Stimulated activated CD4-positive, alpha-beta T cell treated with anti-CD3 and anti-CD28 coated beads, Interleukin-1b, Interleukin-23, amount 100 ng/mL, for 48 hours (primary cell): ENCODE data around the gene TMEM178B.
"Not testable (repeated sequence)": the region's sequence is repeated elsewhere in the genome, so short reads cannot be mapped to it uniquely, and the experiment has no call there.

Experiments used
- DNase-seq: peaks from one replicate; pipeline ENCODE4 v3.0.0-alpha.2; 2020

TMEM178B gene

GRCh38 chr7:141317033-141317585, 243.2 kb downstream of the TMEM178B start:
- no peak for DNase-seq

GRCh38 chr7:141320287-141320686, 246.4 kb downstream of the TMEM178B start:
- DNase-seq = peak; percentile 4

GRCh38 chr7:141322383-141322782, 248.5 kb downstream of the TMEM178B start:
- DNase-seq = no peak

GRCh38 chr7:141323826-141324225, 250.0 kb downstream of the TMEM178B start:
- no peak for DNase-seq

- DNase-seq = no peak
These were observed 251.0 kb downstream of the TMEM178B start for GRCh38 chr7:141324870-141325269.

GRCh38 chr7:141325275-141325674, 251.4 kb downstream of the TMEM178B start:
- DNase-seq = no peak

- DNase-seq = no peak
These were observed 254.4 kb downstream of the TMEM178B start for GRCh38 chr7:141328290-141328689.

- DNase-seq = not testable (repeated sequence)
These were observed 256.4 kb downstream of the TMEM178B start for GRCh38 chr7:141330285-141330684.

- DNase-seq = no peak
These were observed 259.6 kb downstream of the TMEM178B start for GRCh38 chr7:141333459-141333858.

GRCh38 chr7:141335164-141335563, 261.3 kb downstream of the TMEM178B start:
- no peak for DNase-seq

- DNase-seq = no peak
These were observed 265.7 kb downstream of the TMEM178B start for GRCh38 chr7:141339603-141340002.

GRCh38 chr7:141340991-141341390, 267.1 kb downstream of the TMEM178B start:
- no peak for DNase-seq

GRCh38 chr7:141342621-141343408, 269.0 kb downstream of the TMEM178B start:
- DNase-seq = no peak

- no peak for DNase-seq
These were observed 270.5 kb downstream of the TMEM178B start for GRCh38 chr7:141344153-141344935.

- no peak for DNase-seq
These were observed 274.9 kb downstream of the TMEM178B start for GRCh38 chr7:141348728-141349127.

GRCh38 chr7:141349338-141349737, 275.5 kb downstream of the TMEM178B start:
- no peak for DNase-seq

GRCh38 chr7:141349804-141350203, 275.9 kb downstream of the TMEM178B start:
- DNase-seq = no peak

- no peak for DNase-seq
These were observed 277.3 kb downstream of the TMEM178B start for GRCh38 chr7:141351175-141351574.

GRCh38 chr7:141352955-141353354, 279.1 kb downstream of the TMEM178B start:
- no peak for DNase-seq

GRCh38 chr7:141354251-141354650, 280.4 kb downstream of the TMEM178B start:
- no peak for DNase-seq

GRCh38 chr7:141355032-141355431, 281.2 kb downstream of the TMEM178B start:
- DNase-seq = no peak

- no peak for DNase-seq
These were observed 282.3 kb downstream of the TMEM178B start for GRCh38 chr7:141356161-141356560.

- DNase-seq = no peak
These were observed 284.5 kb downstream of the TMEM178B start for GRCh38 chr7:141358386-141358785.

- DNase-seq = no peak
These were observed 285.4 kb downstream of the TMEM178B start for GRCh38 chr7:141359262-141359661.
